Fibroblast of pulmonary artery (primary cell): ENCODE data around the gene ERBB4.

Experiments
- DNase-seq: peaks from one replicate; pipeline ENCODE4 v3.0.0-alpha.2; 2010; ENCODE audit warnings: low read depth
- H3K4me3 ChIP-seq: replicated peaks from 2 replicates; pipeline ENCODE4 v1.5.1; 2011; ENCODE audit warnings: low read depth, mild to moderate bottlenecking, control low read depth, low read length, moderate library complexity
- CTCF ChIP-seq: IDR thresholded peaks from 2 replicates; pipeline ENCODE4 v1.5.1; 2011; ENCODE audit warnings: mild to moderate bottlenecking, control low read depth, low read length, inconsistent platforms; ENCODE audit errors: missing control alignments

Gene ERBB4

GRCh38 chr2:212173331-212173730 lies 365.3 kb downstream of the ERBB4 start:
- no peak for TF ChIP-seq CTCF
- DNase-seq = no peak
- no peak overlapping the region for H3K4me3 ChIP-seq

- TF ChIP-seq CTCF = no peak
- H3K4me3 ChIP-seq = no peak overlapping the region
- DNase-seq = no peak
Measured at GRCh38 chr2:212170382-212170781, 368.2 kb downstream of the ERBB4 start.

GRCh38 chr2:212158081-212158480 lies 380.5 kb downstream of the ERBB4 start:
- no peak for DNase-seq
- TF ChIP-seq CTCF = no peak
- no peak overlapping the region for H3K4me3 ChIP-seq

- no peak for TF ChIP-seq CTCF
- H3K4me3 ChIP-seq = no peak overlapping the region
- DNase-seq = peak; percentile 13
Measured at GRCh38 chr2:212157012-212157411, 381.6 kb downstream of the ERBB4 start.

GRCh38 chr2:212156088-212156487 lies 382.5 kb downstream of the ERBB4 start:
- no peak for DNase-seq
- no peak for TF ChIP-seq CTCF
- H3K4me3 ChIP-seq = no peak overlapping the region

- no peak overlapping the region for H3K4me3 ChIP-seq
- no peak for DNase-seq
- TF ChIP-seq CTCF = no peak
Measured at GRCh38 chr2:212154477-212154878, 384.1 kb downstream of the ERBB4 start.

- DNase-seq = no peak
- TF ChIP-seq CTCF = no peak
- H3K4me3 ChIP-seq = no peak overlapping the region
Measured at GRCh38 chr2:212153923-212154322, 384.7 kb downstream of the ERBB4 start.
